NCI-H526 (cell line): ENCODE data around the gene TAS1R3.

Experiments used
- DNase-seq, 2 experiments: peaks; one replicate each; lab custom pipeline; 2025; lab: John Stamatoyannopoulos, UW

TAS1R3 gene

DNA sequence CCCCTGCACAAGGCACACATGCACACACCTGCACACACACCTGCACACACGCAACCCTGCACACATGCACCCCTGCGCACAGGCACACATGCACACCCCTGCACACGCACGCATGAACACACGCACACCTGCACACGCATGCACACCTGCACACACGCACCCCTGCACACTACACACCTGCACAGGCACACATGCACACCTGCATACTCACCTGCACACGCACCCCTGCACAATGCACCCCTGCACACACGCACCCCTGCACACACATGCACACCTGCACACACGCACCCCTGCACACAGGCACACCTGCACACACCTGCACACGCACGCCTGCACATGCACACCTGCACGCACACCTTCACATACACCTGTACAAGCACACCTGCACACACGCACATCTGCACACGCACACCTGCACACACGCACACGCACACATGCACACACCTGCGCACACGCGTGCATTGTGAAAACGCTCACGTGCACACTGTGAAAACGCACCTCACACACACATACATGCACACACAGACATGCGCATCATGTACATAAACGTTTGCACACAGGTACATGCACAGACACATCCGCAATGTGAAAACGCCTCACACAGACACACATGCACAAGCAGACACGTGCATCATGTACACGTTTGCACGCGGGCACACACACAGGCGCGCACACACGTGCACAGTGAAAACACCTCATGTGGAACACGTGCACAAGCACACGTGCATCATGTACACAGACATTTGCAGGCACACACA is 9.9 kb downstream of the TAS1R3 start:
- DNase-seq: no peak

DNA sequence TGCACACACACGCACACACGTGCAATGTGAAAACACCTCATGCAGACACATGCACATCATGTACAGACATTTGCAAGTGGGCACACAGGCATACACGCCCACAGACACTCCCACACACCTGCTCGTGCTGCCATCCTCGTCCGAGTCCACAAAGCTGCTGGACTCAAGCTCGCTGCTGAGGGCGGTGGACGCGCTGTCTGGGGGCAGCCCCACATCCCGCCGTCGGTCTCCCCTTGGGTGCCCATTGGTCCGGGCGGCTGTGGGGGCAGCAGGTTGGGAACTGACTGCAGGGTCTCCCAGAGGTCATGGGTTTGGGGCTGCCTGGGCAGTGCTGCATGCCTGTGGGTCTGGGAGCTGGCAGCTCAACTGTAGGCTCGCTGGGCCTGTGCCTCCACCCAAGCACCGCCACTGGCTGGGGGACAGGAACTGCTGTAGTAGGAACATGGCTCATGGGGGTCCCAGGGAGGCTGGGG is 10.5 kb downstream of the TAS1R3 start:
- no peak for DNase-seq

GRCh38 chr1:1342061-1342562 is 11.0 kb downstream of the TAS1R3 start:
- no peak for DNase-seq

GRCh38 chr1:1342584-1343115 is 11.6 kb downstream of the TAS1R3 start:
- no peak for DNase-seq

DNA sequence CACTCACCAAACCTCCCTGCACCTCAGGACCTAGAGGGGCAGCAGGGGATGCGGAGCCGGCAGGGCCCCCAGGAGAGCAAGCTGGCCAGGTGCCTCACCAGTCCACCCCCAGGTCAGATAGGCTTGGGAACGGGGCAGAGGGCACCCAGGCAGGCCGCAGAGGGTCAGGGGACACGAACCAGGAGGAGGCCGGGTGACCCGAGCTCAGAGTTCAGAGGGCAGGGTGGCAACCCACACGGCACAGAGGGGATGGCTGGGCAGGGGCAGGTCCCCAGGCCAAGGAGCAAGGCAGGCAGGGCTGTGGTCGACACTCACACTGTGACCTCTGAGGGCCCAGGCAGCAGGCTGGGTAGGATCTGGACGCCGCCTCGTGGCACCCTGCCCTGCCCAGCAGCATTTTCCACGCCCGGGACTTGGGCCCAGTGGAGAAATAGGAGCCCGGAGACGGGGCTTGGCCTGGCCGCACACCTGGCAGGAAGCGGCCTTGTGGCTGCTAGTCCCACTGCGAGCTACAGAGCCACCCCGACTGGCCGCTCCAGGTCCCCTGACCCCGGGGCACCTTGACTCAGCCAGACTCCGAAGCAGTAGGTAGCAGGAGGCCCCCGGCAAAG is 12.8 kb downstream of the TAS1R3 start:
- no peak for DNase-seq

- DNase-seq: peak in 1 of 2 experiments; percentile 46
Measured at GRCh38 chr1:1344655-1345361, 13.7 kb downstream of the TAS1R3 start.

DNA sequence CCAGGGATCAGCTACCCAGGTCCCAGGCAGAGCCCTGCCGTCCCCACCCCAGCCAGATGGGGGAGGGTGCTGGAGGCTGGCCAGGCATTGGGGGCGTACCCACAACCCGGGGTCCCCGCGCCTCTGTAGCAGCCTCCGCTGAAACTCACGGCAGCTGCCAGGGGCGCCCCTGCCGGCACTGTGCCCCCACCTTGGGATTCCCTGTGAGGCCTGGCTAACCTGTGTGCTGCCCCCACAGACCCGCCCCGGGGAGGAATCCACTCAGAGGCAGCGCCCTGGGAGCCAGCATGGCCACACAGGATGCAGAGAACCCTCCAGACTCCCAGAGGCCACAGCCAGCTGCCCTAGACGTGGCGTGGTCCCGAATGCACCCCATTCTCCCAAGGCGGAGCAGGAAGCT is 14.3 kb downstream of the TAS1R3 start:
- no peak for DNase-seq

DNA sequence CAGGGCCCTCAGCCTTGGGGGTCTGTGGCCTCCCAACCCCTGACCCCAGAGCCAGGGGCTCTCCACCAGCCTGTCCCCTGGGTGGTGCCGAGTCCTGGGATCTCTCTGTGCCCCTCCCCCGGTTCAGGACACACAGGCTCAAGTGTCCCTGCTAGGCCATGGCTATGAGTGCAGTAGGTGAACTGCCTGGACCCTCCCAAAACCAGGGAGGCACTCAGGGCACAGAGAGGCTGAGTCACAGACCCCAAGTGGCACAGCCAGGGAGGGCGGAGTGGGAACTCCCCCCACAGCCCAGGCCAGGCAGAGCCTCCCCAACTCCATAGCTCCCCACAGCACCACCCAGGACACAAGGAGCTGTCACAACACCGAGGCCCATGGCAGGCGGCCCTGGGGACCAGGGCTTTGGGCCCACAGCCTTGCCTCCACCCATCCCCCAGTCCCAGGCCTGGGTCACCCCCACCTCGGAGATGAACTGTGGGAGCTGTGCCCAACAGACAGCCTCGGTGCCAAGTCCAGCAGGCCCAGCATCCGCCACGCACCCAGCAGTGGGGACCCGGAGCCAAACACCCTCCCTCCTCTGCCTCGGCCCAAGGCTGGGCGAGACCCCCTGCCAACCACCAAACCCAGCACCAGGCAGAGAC is 14.9 kb downstream of the TAS1R3 start:
- no peak for DNase-seq

DNA sequence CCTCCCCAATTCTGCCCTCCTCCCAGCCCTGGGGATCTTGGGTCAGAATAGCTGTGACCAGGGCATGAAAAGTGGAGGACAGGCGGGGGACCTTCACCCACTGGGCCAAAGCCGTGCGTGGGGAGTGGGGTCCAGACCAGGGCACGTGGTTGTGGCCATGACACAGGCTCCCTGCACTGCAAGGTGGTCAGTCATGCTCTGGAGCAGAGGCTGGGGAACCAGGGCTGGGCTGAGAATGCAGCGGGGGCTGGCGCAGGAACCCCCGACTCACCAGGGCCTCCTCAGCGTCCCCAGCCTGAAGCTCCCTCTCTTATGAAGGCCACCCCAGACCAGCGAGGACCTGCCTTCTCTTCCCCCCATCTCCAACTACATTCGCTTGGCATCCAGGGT is 15.4 kb downstream of the TAS1R3 start:
- DNase-seq: no peak

DNA sequence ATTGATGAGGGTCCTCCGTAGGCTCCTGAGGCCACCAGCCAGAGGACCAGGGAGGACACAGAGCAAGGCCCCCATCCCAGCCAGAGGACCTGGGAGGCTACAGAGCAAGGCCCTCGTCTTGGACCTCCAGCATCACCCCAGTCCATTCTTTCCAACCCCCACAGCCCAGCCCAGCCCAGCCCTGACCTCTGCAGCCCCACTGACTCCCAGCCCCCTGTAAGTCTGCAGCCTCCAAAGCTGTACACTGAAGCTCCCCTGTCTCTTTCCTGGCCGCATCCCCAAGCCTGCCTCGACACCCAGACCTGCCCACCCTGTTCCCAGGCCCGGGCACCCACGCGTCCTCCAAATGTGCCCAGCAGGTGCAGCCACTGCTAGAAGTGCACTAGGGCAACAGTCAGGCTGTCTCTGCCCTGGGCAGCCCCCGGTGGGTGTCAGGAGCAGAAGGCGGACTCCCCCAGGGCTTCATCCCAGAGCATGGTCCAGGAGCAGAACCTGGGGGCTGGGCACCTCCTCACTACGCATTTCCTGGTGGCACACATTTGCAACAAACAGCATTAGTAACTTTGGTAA is 16.0 kb downstream of the TAS1R3 start:
- DNase-seq: no peak

- peak in 1 of 2 experiments; percentile 71 for DNase-seq
Measured at GRCh38 chr1:1347663-1348419, 16.8 kb downstream of the TAS1R3 start.

DNA sequence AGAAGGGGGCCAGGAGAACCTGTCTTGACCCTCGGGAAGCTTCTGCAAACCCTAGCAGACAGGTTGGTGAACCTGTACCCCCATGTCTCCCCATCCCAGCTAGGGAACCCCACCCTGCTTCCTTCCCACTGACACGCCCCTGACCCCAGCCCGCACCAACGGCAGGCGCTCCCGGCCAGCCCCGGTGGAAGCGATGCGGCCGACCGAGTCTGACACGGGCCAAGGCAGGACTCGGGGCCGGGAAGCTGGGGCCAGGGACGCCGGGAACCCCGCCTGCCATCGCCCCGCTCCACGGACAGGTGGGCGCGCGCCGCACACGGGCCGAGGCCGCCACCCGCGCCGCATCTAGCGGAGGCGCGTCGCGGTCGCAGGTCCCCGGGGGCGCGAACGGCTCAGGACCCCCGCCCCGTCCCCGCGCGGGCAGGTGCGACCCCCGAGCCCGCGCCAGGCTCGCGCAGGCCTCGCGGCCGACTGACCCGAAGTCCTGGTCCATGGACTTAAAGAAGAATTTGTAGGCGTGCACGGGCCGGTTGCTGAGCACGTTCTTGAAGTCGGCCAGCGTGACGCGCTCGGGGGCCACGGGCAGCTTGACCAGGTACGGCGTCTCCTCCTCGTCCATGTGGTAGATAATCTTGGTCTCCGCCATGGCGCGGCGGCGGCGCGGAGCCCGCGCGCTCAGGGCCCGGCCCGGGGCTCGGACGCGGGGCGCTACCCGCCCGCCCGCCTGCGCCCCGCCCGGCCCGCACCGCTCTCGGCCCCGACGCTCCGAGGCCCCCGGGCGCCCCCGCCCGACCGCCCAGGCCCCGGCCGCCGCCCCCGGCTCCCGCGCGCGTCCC is 17.6 kb downstream of the TAS1R3 start:
- peak in 1 of 2 experiments; percentile 48 for DNase-seq

GRCh38 chr1:1349256-1350012 is 18.4 kb downstream of the TAS1R3 start, which contains the start of gene DVL1:
DVL1 (minus strand) TSS chr1:1349418; CDS start chr1:1349065, 353 bp downstream.
- DNase-seq: peak in 1 of 2 experiments; percentile 79

GRCh38 chr1:1351511-1352427 is 20.7 kb downstream of the TAS1R3 start:
- no peak for DNase-seq

- no peak for DNase-seq
Measured at GRCh38 chr1:1352786-1353388, 21.8 kb downstream of the TAS1R3 start.

- DNase-seq: no peak
Measured at GRCh38 chr1:1353389-1354151, 22.5 kb downstream of the TAS1R3 start.
